Measurements from ENCODE around the gene ATG10. TPM values are rescaled to one million over a fixed set of nuclear protein-coding genes. Genes with fewer than 3 reads are reported as not detected.
"Not testable (repeated sequence)": the region's sequence is repeated elsewhere in the genome, so short reads cannot be mapped to it uniquely, and the experiment has no call there.

ATG10 gene
- total RNA-seq, 1 donor from 2014 or later = 5.3 TPM

DNA sequence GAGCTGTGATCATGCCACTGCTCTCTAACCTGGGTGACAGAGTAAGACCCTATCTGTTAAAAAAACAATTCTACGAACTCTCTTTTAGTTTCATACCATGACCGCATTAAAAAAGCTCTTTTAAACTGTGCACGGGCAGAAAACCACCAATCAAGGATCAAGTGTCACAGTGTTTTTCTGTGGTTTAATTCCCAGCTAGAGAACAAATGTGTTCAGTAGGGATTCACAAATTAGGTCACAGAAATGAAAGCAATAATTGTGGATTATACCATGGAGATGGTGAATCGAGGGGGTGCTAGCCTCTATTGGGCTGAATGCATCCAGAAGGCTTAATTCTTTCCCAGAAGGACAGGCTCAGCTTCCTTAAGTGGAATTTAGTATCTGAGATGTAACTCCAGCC lies 79.1 kb downstream of the ATG10 start:
- no peaks in the 10 kb centered on the region for H3K27me3 Mint-ChIP-seq
- no peak for TF ChIP-seq CTCF (IDR thresholded peaks at IDR 0.05)
- no peak overlapping the region for H3K27ac Mint-ChIP-seq
- DNase-seq = no peak
- peaks cover 7% of the 10 kb centered on the region for H3K4me1 Mint-ChIP-seq
- H3K36me3 Mint-ChIP-seq (ENCODE audit: low read depth) = no peaks in the 10 kb centered on the region
- intact Hi-C loops (cut with micrococcal nuclease) = no loop called here
- CTCF ChIA-PET = no interaction called here
- POLR2A ChIA-PET = no interaction called here
- H3K9me3 Mint-ChIP-seq = peaks cover 4% of the 10 kb centered on the region
- H3K4me3 Mint-ChIP-seq = no peak overlapping the region
- ATAC-seq (ENCODE audit: low read depth) = no peak

- no peak for TF ChIP-seq CTCF (IDR thresholded peaks at IDR 0.05)
- H3K36me3 Mint-ChIP-seq (ENCODE audit: low read depth) = no peaks in the 10 kb centered on the region
- H3K4me3 Mint-ChIP-seq = no peak overlapping the region
- ChIA-PET POLR2A (no interaction called here), CTCF (no interaction called here)
- H3K4me1 Mint-ChIP-seq = peaks cover 7% of the 10 kb centered on the region
- ATAC-seq (ENCODE audit: low read depth) (no peak), DNase-seq (no peak)
- H3K9me3 Mint-ChIP-seq = no peaks in the 10 kb centered on the region
- no peak overlapping the region for H3K27ac Mint-ChIP-seq
- intact Hi-C loops (cut with micrococcal nuclease) = no loop called here
- H3K27me3 Mint-ChIP-seq = no peaks in the 10 kb centered on the region
Measured at GRCh38 chr5:82054004-82054710, 82.3 kb downstream of the ATG10 start.

GRCh38 chr5:82057051-82057450 lies 85.2 kb downstream of the ATG10 start:
- CTCF ChIA-PET = no interaction called here
- H3K36me3 Mint-ChIP-seq (ENCODE audit: low read depth) = no peaks in the 10 kb centered on the region
- no peak overlapping the region for H3K27ac Mint-ChIP-seq
- intact Hi-C loops (cut with micrococcal nuclease) = no loop called here
- POLR2A ChIA-PET = no interaction called here
- DNase-seq (no peak), ATAC-seq (ENCODE audit: low read depth) (no peak)
- H3K27me3 Mint-ChIP-seq = no peaks in the 10 kb centered on the region
- peaks cover 7% of the 10 kb centered on the region for H3K4me1 Mint-ChIP-seq
- no peak for TF ChIP-seq CTCF (IDR thresholded peaks at IDR 0.05)
- no peak overlapping the region for H3K4me3 Mint-ChIP-seq
- no peaks in the 10 kb centered on the region for H3K9me3 Mint-ChIP-seq

DNA sequence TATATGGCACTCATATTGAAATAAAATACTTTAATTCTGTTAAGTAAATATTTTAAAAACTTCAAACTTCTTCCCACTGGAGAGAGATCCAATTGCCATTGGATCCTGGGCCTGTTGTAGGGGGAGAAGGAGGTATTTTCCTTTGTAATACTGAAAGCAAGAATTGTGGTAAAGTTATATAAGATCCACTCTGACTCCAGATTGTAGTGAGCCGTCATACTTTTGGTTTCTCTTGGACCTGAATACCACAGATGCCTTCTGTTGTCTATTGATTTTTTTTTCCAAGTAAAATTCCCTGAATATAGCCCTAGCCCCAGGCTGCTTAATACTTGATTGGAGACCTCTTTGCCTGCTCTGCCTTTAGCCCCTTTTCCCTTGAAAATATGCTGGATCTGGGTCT lies 86.9 kb downstream of the ATG10 start:
- TF ChIP-seq CTCF (IDR thresholded peaks at IDR 0.05) = no peak
- H3K36me3 Mint-ChIP-seq (ENCODE audit: low read depth) = no peaks in the 10 kb centered on the region
- H3K9me3 Mint-ChIP-seq = no peaks in the 10 kb centered on the region
- H3K27ac Mint-ChIP-seq = no peak overlapping the region
- no peak for ATAC-seq (ENCODE audit: low read depth)
- CTCF ChIA-PET = no interaction called here
- no peak overlapping the region for H3K4me3 Mint-ChIP-seq
- POLR2A ChIA-PET = no interaction called here
- no peak for DNase-seq
- H3K27me3 Mint-ChIP-seq = no peaks in the 10 kb centered on the region
- intact Hi-C loops (cut with micrococcal nuclease) = no loop called here
- peaks cover 4% of the 10 kb centered on the region for H3K4me1 Mint-ChIP-seq

DNA sequence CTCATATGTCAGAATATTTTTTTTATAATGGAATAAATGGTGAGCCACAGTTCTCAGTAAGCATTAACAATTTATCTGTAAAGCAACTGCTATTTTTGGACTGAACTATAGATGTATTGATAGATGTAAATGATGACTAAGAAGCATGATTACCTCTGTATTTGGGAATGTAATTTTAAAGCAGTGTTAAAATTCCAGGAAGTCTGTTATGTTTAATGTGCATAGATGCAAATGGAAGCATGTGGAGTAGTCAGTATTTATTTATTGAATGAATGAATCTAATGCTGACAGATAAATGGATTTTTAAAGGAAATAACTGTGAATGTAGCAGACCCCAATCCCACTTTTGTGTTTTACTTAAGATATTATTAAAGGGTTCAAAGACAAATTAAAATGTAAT lies 95.0 kb downstream of the ATG10 start:
- Mint-ChIP-seq H3K36me3 (ENCODE audit: low read depth) (no peaks in the 10 kb centered on the region), H3K27ac (no peak overlapping the region), H3K27me3 (no peaks in the 10 kb centered on the region), H3K4me3 (no peak overlapping the region), H3K4me1 (peaks cover 3% of the 10 kb centered on the region), H3K9me3 (no peaks in the 10 kb centered on the region)
- TF ChIP-seq CTCF (IDR thresholded peaks at IDR 0.05) = no peak
- DNase-seq = no peak
- ChIA-PET CTCF (no interaction called here), POLR2A (no interaction called here)
- ATAC-seq (ENCODE audit: low read depth) = no peak
- intact Hi-C loops (cut with micrococcal nuclease) = no loop called here

GRCh38 chr5:82068042-82068441 lies 96.2 kb downstream of the ATG10 start:
- ATAC-seq (ENCODE audit: low read depth); POLR2A ChIA-PET; H3K9me3 Mint-ChIP-seq; H3K27me3 Mint-ChIP-seq; H3K4me1 Mint-ChIP-seq; H3K27ac Mint-ChIP-seq; H3K36me3 Mint-ChIP-seq (ENCODE audit: low read depth); DNase-seq; CTCF ChIA-PET; intact Hi-C loops (cut with micrococcal nuclease); H3K4me3 Mint-ChIP-seq: not testable (repeated sequence)

Measured in activated B cell treated with CpG ODN at 0.5 μM for 24 hours (primary cell).